Epithelial cell of proximal tubule (primary cell): ENCODE measurements around the gene ATG16L2. TPM values are rescaled to one million over a fixed set of nuclear protein-coding genes. Genes with fewer than 3 reads are reported as not detected.

Experiments used
- DNase-seq: peaks from one replicate; pipeline ENCODE4 v3.0.0-alpha.2; 2011; ENCODE audit warnings: low read depth
- H3K4me3 ChIP-seq: 2 replicates; pipeline ENCODE4 v1.5.1; 2011; ENCODE audit warnings: low read depth, mild to moderate bottlenecking, low read length
- CTCF ChIP-seq: conservative IDR thresholded peaks from 2 replicates; pipeline ENCODE4 v1.5.1; 2012; ENCODE audit warnings: low read depth, mild to moderate bottlenecking, low read length
- total RNA-seq: library from RNA; depleted of rRNA; stranded (reverse); fragments of >200 nt; gene quantifications from 2 replicates; pipeline ENCODE4 v1.2.3, GENCODE V29; 2015

ATG16L2 gene
- total RNA-seq, 1 donor from 2014 or later: 40.1 TPM

- no peak for DNase-seq
- no peak for TF ChIP-seq CTCF
- H3K4me3 ChIP-seq: no peak overlapping the region
Observed at GRCh38 chr11:72769680-72770079, 44.5 kb upstream of the ATG16L2 start.

DNA sequence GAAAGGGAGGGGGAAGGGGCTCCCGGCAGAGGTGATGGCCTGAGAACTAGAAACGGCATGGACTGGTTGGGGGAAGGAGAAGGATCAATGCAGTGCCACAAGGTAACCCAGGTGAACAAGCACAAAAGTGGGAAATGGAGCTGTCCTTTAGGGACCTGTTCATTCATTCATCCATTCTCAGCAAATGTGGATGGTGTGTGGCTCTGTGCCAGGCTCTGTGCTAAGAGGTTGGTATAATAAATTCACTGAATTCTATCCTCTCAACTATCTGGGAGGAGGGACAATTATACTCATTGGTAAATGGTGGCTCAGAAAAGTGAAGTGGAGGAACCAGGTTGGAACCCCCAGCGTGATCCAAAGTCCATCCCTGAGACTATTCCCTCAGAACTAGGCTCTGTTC lies 43.4 kb upstream of the ATG16L2 start:
- DNase-seq: no peak
- no peak overlapping the region for H3K4me3 ChIP-seq
- TF ChIP-seq CTCF: no peak

GRCh38 chr11:72771507-72771906 lies 42.7 kb upstream of the ATG16L2 start:
- no peak for TF ChIP-seq CTCF
- H3K4me3 ChIP-seq: no peak overlapping the region
- no peak for DNase-seq

GRCh38 chr11:72772059-72772458 lies 42.2 kb upstream of the ATG16L2 start:
- DNase-seq: no peak
- no peak for TF ChIP-seq CTCF
- no peak overlapping the region for H3K4me3 ChIP-seq

DNA sequence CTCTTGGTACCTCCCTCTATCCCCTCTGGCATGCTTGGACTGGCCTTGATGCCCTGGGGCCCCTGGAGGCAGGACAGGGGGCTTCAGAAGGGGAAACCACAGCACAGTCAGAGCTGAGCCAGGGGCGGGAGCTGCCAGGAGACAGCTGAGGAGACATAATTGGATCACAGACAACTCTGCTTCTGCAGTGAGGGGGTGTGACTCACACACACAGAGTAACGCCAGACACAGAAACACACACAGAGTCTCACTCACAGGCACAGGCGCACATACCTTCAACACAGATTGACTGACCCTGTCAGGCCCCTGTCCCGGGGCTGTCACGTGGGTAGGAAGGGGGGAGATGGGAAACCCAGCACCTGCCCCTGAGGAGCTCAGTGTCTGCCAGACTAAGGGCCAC lies 40.9 kb upstream of the ATG16L2 start:
- H3K4me3 ChIP-seq: no peak overlapping the region
- no peak for DNase-seq
- no peak for TF ChIP-seq CTCF

DNA sequence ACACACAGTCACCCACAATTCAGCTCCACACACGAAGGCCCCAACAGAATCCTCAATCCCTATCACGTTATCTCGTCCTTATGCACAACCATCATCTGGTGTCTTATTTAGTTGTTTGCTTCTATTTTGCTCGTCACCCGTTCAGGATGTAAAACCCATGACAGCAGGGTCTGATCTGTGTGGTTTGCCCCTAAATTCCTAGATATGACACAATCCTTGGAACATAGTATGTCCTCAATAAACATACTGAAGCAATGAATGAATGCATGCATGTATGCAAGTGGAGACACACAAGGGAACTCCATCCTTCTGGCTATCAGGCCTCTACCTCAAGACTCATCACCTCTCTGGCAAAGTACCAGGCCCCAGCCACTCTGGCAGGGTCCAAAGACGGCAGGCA lies 40.5 kb upstream of the ATG16L2 start:
- no peak for DNase-seq
- TF ChIP-seq CTCF: no peak
- no peak overlapping the region for H3K4me3 ChIP-seq

- DNase-seq: no peak
- no peak overlapping the region for H3K4me3 ChIP-seq
- no peak for TF ChIP-seq CTCF
Observed at GRCh38 chr11:72774499-72774898, 39.7 kb upstream of the ATG16L2 start.
